K562 (cell line): ENCODE results near the gene URB2. TPM values are rescaled to one million over a fixed set of nuclear protein-coding genes. Genes with fewer than 3 reads are reported as not detected.
A peak's percentile ranks its signal among the peaks of the same experiment; 100 is the strongest.

Experiments
- FOXK1 ChIP-seq: sonication (generic); formaldehyde crosslinking; IDR thresholded peaks from 2 replicates; pipeline ENCODE4 v1.8.0; 2022; ENCODE audit warnings: missing genetic modification reagents, mild to moderate bottlenecking, borderline replicate concordance
- MGA ChIP-seq: fragments of 450-650 bp; IDR thresholded peaks from 2 replicates; pipeline ENCODE4 v1.6.1; 2016; ENCODE audit warnings: mild to moderate bottlenecking, moderate library complexity
- polyA plus RNA-seq, 8 experiments: library from polyadenylated mRNA; depleted of rRNA in 4 of 8; stranded (reverse) in 5 of 8; unstranded in 3 of 8; fragments of >200 nt; fragmentation: Nextera tagmentation in 2 of 8; fragmentation: Illumina TruSeq in 1 of 8; extraction: Ambion mirVana in 2 of 8; extraction: Trizol in 1 of 8; gene quantifications; 2 replicates each; pipeline versions ENCODE4 v1.2.1 to v1.2.3, GENCODE V29; 2011 to 2014; ENCODE audit warnings: inconsistent platforms in 1 of 8, missing spikeins in 1 of 8
- total RNA-seq, 7 experiments: library from RNA; depleted of rRNA in 6 of 7; stranded (reverse); fragments of >200 nt in 6 of 7; fragmentation: Illumina TruSeq in 2 of 7; extraction: Trizol in 2 of 7; gene quantifications; 2 replicates each; pipeline versions ENCODE4 v1.2.1 to v1.2.3, GENCODE V29; 2011 to 2021; ENCODE audit warnings: low replicate concordance in 1 of 7
- TF ChIP-seq, protein P1 (sequence below), 2 experiments: fragments of 250-450 bp in 1 of 2; fragments of 450-650 bp in 1 of 2; sonication (Bioruptor Pico) in 1 of 2; IDR thresholded peaks; 2 replicates each; pipeline versions ENCODE4 v1.6.1 to v1.8.0; 2016 to 2021; ENCODE audit warnings: mild to moderate bottlenecking in 2 of 2, moderate library complexity in 2 of 2, missing compliant biosample characterization in 1 of 2, missing genetic modification characterization in 1 of 2
- TF ChIP-seq, protein P2 (sequence below): sonication (generic); formaldehyde crosslinking; IDR thresholded peaks from 2 replicates; pipeline ENCODE4 v1.8.0; 2022; ENCODE audit warnings: mild to moderate bottlenecking, missing genetic modification reagents

The URB2 gene
- total and polyA plus RNA-seq, 9 of the 15 experiments (the other 6 are each of a cell fraction or from before 2014, with no cell fraction given): 2.8 to 28.3 (median 19.0) TPM

GRCh38 chr1:229625071-229625914 lies 754 bp upstream of the URB2 start (continued):
- TF ChIP-seq, protein P1, sequence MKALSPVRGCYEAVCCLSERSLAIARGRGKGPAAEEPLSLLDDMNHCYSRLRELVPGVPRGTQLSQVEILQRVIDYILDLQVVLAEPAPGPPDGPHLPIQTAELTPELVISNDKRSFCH (CRISPR knock-in tag; IDR thresholded peaks at IDR 0.05): no peak
- TF ChIP-seq, protein P1 (tag; IDR thresholded peaks at IDR 0.05): peak; percentile 41; the same call in 1 of the 2 replicates
- TF ChIP-seq, protein P2, sequence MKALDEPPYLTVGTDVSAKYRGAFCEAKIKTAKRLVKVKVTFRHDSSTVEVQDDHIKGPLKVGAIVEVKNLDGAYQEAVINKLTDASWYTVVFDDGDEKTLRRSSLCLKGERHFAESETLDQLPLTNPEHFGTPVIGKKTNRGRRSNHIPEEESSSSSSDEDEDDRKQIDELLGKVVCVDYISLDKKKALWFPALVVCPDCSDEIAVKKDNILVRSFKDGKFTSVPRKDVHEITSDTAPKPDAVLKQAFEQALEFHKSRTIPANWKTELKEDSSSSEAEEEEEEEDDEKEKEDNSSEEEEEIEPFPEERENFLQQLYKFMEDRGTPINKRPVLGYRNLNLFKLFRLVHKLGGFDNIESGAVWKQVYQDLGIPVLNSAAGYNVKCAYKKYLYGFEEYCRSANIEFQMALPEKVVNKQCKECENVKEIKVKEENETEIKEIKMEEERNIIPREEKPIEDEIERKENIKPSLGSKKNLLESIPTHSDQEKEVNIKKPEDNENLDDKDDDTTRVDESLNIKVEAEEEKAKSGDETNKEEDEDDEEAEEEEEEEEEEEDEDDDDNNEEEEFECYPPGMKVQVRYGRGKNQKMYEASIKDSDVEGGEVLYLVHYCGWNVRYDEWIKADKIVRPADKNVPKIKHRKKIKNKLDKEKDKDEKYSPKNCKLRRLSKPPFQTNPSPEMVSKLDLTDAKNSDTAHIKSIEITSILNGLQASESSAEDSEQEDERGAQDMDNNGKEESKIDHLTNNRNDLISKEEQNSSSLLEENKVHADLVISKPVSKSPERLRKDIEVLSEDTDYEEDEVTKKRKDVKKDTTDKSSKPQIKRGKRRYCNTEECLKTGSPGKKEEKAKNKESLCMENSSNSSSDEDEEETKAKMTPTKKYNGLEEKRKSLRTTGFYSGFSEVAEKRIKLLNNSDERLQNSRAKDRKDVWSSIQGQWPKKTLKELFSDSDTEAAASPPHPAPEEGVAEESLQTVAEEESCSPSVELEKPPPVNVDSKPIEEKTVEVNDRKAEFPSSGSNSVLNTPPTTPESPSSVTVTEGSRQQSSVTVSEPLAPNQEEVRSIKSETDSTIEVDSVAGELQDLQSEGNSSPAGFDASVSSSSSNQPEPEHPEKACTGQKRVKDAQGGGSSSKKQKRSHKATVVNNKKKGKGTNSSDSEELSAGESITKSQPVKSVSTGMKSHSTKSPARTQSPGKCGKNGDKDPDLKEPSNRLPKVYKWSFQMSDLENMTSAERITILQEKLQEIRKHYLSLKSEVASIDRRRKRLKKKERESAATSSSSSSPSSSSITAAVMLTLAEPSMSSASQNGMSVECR: peak; percentile 87
- 0 out of 2 replicates have a peak, but pooled peaks have one; percentile 31 for TF ChIP-seq FOXK1 (CRISPR knock-in tag)
- peak; percentile 78 for TF ChIP-seq MGA
